DMS79 (cell line): ENCODE data around the gene PP2D1.
"Not testable (repeated sequence)": the region's sequence is repeated elsewhere in the genome, so short reads cannot be mapped to it uniquely, and the experiment has no call there.

Experiments
- DNase-seq: peaks from one replicate; lab custom pipeline; 2025; lab: John Stamatoyannopoulos, UW

The PP2D1 gene

DNA sequence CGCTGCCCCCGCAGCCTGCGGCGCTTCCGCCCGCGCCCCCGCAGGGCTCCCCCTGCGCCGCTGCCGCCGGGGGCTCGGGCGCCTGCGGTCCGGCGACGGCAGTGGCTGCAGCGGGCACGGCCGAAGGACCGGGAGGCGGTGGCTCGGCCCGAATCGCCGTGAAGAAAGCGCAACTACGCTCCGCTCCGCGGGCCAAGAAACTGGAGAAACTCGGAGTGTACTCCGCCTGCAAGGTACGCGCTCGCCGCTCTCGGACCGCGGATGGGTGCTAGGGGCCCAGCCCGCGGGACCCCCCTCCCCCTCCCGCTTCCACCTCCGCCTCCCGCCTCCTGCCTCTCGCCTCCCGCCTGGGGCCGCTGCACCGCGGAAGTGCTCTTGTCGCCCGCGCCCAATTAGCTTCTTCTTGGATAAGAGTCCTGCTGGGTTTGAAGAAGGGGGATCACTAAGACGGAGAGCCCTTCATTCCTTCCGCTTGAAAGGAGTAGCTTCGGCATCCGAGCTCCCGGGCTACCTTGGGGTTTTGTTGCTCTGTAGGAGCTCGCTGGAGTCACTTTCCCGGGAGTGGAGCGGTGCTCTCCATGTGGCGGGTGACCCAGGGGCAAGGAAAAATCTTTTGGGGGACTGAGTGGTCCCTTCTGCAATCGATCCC, 28.6 kb upstream of the PP2D1 start:
- peak; percentile 17 for DNase-seq

DNA sequence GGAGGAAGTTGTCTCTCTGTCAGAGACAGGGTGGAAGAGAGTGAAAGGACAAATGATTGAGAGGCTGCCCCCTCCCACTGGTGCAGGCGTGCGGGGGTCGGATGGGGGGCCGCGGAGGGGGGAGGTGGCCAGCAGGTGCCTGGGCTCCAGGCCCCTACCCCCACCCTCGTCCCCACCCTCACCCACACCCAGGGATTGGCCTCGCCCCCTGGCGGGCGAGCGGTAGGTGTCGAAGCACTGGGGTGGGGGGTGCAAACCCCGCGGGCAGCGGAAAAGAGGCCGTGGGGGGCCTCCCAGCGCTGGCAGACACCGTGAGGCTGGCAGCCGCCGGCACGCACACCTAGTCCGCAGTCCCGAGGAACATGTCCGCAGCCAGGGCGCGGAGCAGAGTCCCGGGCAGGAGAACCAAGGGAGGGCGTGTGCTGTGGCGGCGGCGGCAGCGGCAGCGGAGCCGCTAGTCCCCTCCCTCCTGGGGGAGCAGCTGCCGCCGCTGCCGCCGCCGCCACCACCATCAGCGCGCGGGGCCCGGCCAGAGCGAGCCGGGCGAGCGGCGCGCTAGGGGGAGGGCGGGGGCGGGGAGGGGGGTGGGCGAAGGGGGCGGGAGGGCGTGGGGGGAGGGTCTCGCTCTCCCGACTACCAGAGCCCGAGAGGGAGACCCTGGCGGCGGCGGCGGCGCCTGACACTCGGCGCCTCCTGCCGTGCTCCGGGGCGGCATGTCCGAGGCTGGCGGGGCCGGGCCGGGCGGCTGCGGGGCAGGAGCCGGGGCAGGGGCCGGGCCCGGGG, 27.9 kb upstream of the PP2D1 start, which contains the start of gene KAT2B:
KAT2B (plus strand) TSS at position 682 of the 783 bp plus-strand sequence; CDS start at position 714, 32 bp downstream.
- DNase-seq = no peak

DNA sequence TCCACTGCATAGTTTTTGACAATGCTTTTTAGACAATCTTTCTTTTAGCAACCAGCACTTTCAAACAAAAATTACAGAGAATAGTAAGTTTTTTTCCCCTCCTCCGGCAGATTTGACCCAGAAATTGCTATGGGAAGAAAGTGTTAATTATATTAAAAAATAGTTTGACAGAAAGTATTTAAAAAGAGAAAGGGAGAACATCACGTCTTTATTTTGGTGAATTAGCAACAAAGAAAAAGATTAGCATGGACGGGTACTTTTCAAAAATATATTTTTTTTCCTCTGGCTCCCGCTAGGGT, 27.4 kb upstream of the PP2D1 start:
- DNase-seq = no peak

DNA sequence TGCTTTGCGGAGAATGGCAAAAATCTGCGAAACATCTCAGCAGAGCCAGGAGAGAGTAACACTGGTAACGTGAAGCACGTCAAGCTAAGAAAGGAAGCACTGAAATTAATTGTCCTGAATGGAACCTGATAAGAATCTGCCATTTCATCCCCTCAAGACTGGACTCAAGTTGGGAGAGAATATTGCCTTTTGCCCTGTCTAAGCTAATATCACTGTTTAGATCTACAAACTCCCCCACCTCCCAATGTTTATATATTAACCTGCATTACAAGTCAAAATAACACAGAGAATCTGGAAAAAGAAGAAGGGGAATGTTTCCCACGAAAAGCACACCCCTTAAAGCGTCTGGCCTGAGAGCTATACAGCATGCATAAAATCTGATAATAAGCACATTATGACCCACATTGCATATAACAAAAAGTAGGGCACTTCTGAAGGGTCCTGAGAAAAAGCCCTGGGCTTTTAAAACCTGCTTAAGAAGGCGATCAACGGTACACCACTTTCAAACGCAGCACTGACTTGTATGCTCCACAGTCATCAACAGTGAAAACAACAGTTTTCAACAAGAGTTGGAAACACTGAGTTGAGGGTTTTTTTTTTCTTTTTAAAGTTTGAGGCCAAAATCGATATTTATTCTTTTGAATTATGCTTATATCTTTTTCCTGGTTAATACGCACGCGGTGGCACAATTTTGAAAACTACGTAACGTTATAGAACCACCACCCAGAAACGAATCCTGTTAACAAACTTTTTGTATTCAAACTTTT, 26.8 kb upstream of the PP2D1 start:
- no peak for DNase-seq

DNA sequence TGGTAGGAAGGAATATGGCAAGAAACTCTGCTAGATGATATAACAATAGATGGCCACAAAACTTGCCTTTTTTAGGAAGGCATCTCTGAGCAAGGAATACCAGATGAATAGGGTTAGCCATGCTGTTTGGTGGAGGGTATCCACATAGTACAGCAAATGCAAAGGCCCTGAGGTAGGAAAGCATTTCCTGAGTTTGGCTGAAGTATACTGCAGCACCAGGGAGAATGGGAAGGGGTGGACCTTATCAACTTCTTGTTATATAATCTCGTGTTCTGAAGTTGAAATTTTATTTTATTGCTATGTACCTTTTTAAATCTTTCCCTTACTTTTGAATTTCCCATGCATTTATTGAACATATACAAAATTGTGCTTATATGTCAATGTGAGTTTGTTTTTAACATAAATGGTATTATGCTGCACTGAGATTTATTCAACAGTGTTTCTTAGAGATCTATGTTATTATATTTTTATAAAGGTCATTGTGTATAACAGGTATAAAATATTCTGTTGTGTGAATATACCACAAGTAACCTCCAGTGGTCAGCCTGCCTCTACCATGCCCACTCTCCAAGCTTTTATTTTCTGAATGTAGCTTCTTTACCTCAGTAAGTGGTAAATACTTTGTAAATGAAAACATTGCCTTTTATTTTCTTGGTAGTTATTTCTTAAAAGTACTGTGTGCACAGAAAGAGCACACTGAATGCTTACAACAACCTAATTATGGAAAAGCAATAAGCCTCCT, 25.4 kb upstream of the PP2D1 start:
- DNase-seq = no peak

DNA sequence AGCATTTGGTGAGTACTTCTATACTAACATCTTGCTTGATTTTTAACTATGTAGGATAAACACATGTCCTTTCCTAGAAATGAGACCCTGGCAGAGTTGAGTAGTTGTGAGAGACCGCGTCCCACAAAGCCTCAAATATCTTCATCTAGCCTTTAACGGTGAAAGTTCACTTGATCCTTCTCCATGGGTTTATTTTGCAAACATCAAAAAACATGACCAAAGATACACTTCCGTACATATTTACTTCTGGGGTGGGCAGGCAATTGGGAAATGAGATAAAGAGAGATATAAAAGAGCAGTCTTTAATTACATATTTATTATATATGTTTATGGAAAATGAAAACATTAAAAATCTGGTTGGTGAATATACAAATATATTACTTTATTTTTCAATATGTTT, 23.0 kb upstream of the PP2D1 start:
- no peak for DNase-seq

DNA sequence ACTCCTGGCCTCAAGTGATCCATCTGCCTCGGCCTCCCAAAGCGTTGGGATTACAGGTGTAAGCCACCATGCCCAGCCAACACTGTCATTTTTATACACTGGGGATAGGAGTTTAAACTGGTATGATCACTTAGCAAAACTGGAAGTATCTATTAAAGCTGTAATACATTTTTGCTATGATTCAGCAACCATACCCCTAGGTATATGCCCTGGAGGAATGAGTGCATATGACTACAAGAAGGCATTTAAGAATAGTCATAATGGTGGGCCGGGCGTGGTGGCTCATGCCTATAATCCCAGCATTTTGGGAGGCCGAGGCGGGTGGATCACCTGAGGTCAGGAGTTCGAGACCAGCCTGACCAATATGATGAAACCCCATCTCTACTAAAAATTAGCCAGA, 19.9 kb upstream of the PP2D1 start:
- DNase-seq = not testable (repeated sequence)

DNA sequence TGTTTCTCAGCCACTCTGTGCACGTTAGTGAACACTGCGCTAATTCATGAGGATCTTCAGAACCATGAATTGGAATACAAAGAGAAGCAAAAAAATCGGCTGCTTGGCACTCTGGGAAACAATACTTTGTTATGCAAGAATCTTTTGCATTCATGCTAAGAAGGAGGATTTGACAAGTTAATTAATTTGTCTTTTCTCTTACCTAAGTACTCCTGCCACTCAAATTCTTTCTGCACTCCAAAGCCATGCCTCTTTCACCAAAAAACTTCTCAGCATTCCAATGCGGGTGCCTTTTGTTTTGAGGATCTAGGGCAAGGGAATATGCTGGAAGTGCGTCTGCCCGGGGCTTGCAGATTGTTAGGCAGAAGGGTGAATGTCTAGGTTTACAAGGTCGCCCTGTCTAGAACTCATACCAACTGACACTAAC, 16.9 kb upstream of the PP2D1 start:
- no peak for DNase-seq

DNA sequence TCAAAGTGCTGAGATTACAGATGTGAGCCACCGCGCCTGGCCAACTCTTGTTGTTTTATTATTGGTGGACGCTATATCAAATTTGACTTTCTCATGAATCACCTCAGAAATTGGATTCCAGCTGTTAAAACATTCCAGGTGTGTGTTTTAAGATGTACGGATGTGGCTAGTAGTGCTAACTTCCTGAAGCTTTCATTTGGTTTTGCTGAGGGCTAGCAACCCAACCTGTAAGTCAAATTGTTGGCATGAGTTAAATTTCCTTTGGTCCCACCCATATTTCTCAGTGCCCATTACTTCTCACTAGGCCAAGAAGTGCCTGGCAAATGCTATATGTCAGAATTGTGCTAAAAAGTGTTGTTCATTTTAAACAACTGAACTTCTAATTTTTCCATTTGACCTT, 15.1 kb upstream of the PP2D1 start:
- DNase-seq = no peak

DNA sequence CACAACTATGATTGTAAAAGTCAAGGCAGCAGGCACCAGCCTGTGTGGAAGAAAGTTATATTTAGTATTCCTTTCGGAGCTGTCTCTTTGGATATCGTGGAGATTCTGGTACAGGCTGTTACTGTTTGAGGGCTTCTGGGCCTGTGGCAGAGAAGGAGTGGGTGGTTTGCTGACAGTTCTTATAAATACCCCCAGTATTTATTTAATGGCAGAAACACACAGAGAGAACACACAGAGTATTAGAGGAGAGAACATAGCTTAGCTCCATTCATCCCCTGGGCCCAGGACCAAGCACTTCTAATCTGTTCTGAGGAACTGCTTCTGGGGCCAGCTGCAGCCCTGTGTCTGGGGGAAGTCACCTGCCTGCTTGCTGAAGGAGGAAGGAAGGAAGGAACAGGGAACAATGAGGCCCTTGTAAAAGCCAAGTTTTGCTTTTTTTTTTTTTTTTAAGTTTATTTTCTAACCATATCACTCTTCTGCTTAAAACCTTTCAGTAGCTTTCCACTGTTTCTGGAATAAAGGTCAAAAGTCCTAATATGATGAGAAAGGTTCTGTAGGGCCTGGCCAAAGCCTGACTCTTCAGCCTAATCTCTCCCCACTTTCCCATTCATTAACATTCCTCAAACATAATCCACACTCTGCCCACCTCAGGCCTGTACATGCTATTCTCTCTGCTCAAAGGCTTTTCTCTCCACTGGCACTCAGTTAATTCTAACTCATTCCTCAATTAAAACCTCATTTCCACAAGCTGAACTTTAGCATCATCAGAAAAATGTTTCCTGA, 11.8 kb upstream of the PP2D1 start:
- no peak for DNase-seq

DNA sequence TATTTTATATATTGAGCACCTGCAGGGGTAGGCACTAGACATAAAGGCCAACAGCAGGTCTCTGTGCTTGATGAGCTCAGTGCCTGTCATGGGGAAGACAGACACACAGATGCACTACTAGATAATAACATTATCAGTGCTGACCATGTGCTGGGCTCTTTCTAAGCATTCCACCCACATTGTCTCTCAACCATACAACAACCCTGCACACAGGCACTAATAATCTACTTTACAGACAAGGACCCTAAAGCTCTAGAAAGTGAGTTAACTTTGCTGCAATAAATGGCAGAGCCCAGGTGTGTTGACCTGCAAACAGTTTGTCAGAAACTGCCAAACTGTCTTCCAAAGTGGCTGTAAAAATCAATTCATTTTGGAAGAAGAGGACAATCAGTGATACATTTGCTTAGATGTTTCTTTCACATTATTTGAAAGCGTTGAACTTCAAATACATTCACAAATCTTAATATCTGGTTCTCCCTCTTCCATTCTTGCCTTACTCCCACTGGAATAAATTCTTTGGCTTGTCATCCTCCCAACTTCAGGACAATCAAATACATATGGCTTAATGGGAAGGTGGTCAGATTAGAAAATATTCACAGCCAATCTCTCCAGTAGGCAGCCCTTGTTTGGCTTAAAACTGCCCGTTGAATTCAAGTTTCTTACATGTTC, 11.0 kb upstream of the PP2D1 start:
- no peak for DNase-seq

DNA sequence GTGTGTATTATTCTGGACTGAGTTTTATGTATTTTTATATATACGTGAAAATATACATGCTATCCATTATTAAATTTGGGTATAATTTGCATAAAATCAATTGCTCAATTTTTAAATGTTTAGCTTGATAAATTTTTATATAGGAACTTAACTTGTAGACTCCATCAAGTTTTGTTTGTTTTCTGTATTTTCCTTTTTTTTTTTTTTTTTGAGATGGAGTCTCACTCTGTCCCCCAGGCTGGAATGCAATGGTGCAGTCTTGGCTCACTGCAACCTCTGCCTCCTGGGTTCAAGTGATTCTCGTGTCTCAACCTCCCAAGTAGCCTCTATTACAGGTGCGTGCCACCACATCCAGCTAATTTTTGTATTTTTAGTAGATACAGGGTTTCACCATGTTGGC, 4.0 kb upstream of the PP2D1 start:
- not testable (repeated sequence) for DNase-seq

DNA sequence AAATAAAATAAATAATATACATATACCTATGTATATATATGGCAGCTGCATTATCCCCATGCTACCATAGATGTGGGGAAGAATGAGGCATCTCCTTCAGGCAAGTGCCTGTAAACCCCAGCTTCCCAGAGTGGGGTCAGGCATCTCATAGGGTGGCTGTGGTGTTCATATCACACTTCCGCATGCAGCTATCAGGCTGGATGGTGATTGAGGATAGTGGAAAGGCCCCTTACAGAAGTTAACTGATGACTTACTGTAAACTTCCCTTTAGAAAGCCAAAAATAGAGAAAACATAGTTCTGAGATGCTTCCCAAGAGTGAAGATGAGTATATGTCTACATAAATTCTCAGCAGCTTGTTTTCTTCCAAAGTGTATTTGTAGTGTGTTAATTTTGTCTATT, 3.5 kb upstream of the PP2D1 start:
- DNase-seq = no peak

DNA sequence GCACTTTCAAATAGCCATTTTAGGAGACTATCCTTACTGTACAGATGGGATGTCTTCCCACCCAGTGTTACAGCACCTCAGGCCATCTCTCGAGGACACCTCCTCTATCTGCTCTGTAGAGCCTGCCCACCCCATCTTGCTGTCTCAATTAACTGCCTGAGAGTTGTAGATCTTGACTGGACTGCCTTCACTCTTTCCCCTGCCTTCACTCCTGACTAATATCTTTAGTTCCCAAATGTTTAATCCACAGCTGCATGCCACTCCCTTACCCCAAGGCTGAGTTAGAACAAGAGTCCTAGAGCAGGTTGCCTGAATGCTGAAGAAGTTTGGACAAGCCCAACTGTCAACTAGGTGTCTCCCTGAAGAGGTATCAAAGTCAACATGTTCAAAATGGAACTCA, 1.3 kb upstream of the PP2D1 start:
- DNase-seq = no peak

DNA sequence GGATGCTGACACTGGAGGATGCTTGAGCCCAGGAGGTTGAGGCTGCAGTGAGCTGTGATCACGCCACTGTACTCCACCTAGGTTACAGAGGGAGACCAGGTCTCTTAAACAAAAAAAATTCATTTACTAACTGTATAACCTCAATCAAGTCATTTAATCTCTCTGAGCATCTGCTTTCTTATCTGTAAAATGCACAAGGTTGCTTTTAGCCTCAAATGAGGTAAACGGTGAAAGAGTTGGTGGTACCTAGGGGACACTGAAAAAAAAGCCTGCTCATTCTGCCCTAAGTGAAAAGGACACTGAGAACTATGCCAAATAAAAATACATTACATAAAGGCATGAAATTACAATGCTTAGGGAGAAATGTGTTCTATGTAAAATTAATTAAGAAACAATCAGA, 3.4 kb downstream of the PP2D1 start:
- no peak for DNase-seq

DNA sequence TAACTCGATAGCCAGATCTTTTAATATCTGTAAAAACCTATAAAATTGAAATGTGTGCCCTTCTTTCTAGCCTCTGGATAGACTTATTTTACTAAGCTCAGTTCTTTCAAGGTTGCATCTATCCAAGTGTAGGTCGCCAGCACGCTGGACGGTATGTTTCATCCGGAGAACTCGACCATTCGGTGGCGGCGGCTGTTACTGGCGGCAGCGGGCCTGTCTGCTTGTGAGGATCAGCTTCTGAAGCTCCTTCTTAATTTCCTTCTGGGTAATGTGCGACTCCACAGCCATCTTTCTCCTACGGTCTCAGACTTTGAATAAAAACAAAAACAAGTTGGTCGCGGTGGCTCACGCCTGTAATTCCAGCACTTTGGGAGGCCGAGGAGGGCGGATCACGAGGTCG, 4.1 kb downstream of the PP2D1 start:
- DNase-seq = no peak

DNA sequence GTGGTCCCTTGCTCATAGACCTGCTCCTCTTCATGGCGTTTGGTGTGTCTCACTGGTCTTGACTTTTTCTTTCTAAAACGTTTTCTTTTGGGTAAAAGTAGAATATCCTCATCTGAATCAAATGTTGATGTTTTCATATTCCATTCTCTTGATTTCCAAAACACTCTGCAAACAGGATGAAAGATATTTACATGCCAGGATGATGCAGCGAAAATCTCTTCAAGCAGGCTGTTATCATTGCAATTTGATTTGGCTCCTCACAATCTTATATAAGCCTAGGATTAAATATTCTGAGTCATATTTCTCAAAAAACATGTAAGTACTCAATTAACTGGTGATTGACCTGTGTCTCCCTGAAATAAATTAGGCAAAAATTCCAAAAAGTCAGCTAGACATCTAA, 10.1 kb downstream of the PP2D1 start:
- no peak for DNase-seq

DNA sequence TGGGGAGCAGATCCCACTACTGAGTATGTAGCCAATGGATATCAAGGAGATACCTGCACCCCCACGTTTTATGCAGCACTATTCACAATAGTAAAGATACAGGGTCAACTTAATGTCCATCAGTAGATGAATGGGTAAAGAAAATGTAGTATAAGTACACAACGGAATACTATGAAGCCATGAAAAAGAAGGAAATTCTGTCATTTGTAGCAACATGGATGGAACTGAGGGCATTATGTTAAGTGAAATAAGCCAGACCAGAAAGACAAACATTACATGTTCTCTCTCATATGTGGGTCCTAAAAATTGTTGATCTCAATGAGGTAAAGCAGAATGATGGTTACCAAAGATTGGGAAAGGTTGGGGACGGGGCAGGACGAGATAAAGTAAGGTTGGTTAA, 14.6 kb downstream of the PP2D1 start:
- no peak for DNase-seq

DNA sequence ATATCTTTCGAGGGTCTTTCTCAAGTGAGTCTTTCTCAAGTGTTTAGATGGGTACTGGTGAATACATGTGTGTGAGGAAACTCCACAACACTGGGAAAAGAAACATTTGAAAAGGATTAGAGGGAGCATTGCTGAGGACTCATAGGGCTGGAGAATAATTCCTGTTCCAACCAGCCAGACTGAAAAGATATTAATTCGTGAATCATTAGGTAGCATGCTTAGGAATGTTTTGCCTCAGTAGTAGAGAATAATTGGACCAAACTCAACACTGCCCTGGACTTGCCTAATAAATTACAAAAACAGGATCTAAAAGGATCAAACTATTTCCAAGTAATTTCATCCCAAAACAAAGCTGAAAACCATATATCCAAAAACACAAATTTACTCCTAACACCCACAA, 17.3 kb downstream of the PP2D1 start:
- no peak for DNase-seq

DNA sequence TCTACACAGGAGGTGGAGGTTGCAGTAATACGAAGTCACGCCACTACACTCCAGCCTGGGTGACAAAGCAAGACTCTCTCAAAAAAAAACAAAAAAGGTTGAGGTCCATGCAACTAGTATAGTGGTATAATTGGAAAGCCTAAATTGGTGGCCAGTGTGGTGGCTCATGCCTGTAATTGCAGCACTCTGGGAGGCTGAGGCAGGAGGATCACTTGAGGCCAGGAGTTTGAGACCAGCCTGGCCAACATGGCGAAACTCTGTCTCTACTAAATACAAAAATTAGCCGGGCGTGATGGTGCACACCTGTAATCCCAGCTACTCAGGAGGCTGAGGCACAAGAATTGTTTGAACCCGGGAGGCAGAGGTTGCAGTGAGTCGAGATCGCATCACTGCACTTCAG, 23.2 kb downstream of the PP2D1 start:
- not testable (repeated sequence) for DNase-seq

DNA sequence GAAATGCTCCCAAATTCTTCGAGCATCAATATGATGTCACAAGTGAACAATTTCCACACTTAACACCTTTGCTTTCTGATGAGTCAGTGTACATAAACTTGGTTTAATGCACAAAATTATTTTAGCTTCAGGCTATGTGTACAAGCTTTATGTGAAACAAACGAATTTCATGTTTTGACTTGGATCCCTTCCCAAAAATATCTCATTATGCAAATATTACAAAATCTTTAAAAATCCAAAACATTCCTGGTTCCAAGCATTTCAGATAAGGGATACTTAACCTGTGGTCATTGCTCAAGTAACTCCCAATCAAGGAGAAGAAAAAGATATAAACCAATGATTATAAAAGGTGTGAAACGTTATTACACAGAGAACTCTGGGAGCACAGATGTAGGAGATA, 40.0 kb downstream of the PP2D1 start:
- DNase-seq = no peak
